Stimulated activated CD4-positive, alpha-beta T cell treated with anti-CD3 and anti-CD28 coated beads, Interleukin-2, amount 100 ng/mL, for 4 hours (primary cell): ENCODE measurements around the gene OTX1.
"Not testable (repeated sequence)": the region's sequence is repeated elsewhere in the genome, so short reads cannot be mapped to it uniquely, and the experiment has no call there.

Experiments
- DNase-seq: peaks from one replicate; pipeline ENCODE4 v3.0.0-alpha.2; 2020; ENCODE audit warnings: low read depth

OTX1 gene

DNA sequence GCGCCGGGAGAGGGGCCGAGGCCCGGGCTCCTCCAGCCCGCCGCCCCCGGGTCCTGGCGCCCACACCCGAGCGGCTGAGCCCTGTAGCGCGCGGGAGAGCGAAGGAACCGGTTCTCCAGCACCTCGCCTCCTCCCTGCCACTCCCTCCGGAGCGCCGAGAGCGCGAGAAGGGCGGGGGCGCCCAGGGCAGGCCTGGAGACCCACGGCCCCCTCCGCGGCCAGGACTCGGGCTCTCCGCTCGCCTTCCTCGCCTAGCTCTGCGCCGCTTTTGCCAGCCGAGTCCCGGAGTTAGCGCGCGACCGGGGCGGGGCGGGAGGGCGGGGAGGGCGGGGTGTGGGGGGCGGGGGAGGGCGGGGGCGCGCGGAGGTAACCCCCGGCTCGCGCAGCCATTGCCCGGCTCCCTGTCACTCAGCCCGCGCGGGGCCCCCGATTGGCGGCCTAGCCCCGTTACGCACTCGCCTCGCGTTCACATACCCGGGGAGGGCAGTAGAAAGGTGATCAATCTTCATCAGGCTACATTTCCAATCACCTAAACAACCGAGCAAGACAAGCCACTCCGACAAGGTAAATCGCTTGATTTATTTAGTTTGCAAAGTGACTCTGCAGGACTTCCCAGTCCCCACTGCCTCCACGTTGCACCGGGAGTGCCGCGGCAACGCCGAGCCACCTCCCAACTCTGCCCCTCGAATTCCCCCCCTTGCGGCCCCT is at the start of gene OTX1:
OTX1 (plus strand) TSS at position 497 of the 708 bp plus-strand sequence. CDS start 2,161 bp downstream, outside the sequence.
- DNase-seq, result peak; percentile 22

DNA sequence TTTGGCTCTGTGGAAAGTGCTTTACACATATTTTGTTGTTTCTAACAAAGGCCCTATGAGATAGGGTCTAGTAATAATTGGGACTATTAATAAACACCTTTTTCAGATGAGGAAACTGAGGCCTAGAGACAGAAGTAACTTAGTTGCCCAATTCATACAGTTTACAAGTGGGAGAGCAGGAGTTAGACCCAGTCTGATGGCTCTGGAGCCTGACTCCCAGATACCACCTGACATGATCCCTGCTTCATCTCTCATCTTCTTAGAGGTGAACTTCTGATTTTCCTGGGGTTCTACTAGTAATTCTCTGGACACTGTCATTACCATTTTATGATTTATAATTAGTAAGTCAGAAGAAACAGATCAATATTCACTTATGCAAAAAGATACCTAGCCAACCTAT is 49.1 kb upstream of the OTX1 start:
- DNase-seq, result no peak

DNA sequence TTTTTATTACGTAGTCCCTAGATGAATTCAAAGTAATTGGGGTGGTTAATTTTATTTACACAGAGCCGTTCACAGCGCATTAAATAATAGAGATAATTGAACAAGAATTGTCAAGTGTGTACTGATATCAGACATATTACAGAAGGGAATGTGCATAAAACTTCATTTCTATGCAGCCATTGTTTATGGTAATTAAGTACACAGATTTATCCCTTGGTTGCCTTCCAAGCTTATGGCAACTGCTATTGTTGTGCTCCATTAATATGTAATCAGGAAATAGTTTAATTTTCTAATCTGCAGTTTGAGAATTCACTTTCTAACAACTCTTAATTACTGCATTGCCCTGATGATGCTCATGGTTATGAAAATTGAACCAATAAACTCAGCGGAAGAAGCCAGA is 47.3 kb upstream of the OTX1 start:
- no peak for DNase-seq

GRCh38 chr2:63007813-63008458 is 42.7 kb upstream of the OTX1 start:
- no peak for DNase-seq

GRCh38 chr2:63008838-63009237 is 41.8 kb upstream of the OTX1 start:
- no peak for DNase-seq

GRCh38 chr2:63009490-63009889 is 41.1 kb upstream of the OTX1 start:
- DNase-seq, result no peak

DNA sequence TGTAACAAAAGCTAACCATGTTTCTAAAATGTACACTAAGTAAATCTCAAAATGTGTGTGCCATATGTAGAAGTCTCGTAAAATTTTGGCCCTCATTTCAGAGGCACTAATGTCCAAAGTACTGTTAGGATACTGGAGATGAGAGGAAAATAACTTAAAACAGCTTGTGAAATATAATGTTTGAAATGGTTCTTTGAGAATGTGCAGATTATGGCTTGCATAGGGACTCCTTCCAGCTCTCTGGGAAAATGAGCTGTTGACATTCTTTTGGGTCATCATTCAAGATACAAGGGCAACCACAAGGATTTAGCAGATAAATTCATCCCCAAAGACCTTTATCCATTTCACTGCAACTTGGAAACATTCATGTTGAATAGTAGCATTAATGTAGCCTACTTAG is 38.1 kb upstream of the OTX1 start:
- no peak for DNase-seq

- no peak for DNase-seq
These were observed 37.2 kb upstream of the OTX1 start for GRCh38 chr2:63013438-63013837.

GRCh38 chr2:63015389-63015788 is 35.2 kb upstream of the OTX1 start:
- DNase-seq, result no peak

- no peak for DNase-seq
These were observed 32.2 kb upstream of the OTX1 start for GRCh38 chr2:63018439-63018838.

- DNase-seq, result not testable (repeated sequence)
These were observed 30.9 kb upstream of the OTX1 start for GRCh38 chr2:63019686-63020085.

- DNase-seq, result no peak
These were observed 27.2 kb upstream of the OTX1 start for GRCh38 chr2:63023444-63023843.

DNA sequence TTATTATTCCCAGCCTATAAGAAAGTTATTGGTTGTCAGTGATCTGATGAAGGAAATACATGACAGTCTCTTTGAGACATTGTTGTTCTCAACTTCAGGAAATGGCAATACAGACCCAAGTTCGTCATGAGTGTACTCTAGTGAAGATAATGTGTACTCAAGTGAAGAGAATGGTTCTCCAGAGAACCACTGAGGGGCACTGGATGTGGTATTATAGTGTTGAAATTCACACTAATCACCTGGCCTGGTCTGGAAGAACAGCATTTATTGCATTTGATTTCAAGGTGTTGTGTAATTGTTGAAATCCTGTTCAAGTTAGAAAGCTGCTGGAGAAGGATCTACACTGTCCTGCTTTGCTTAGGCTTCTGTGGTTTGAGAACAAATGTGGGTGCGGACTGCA is 23.4 kb upstream of the OTX1 start:
- no peak for DNase-seq

DNA sequence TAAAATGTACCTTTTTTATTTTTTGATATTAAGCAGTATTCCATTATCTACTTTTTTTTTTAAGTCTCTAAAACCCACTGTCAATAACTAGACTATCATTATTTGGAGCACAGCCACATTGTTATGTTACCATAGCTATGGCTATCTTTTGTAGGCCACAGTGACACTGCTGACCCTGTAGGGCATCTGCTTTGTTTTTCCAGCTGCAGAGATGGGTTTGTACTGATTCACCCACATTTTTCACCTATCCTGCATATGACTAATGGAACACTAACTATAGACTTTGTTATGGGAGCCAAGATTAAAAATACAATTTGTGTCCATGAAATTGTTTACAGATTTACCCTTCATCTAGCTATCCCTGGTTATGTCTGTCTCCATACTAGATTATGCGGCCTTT is 21.6 kb upstream of the OTX1 start:
- no peak for DNase-seq

DNA sequence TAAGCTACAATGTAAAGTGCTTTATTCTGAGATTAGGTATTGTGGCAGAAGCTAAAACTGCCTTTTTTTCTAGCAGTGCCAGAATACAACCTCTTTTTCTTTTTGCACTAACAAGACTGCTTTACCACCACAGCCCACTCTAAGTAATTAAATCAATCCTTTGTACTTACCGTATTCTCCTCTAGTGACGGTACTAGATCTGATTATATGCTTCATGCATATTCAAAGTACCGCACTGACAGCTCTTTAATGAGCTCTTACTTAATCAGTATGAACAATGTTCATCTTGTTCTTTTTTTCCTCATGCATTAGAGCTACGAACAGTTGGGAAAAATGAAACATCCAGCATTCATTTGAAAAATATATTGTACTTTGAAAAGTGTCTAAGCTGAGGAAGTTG is 16.1 kb upstream of the OTX1 start:
- no peak for DNase-seq

DNA sequence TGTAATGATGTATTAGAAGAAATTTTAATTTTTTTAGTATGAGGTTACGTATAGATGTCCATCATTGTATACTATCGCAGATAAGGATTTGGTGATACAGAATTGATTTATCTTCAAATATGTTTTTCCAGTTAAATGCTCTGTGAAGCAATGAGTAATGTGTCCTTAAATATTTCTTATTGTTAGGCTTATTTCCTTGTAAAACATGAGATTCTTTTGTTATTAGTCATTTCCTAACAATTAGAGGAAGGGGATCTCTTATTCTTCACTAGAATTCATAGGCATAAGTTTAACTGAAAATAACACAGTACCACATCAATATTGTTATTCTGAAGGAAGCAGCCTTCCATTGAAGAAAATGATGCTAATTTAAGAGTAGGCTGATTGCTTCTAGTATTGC is 15.5 kb upstream of the OTX1 start:
- no peak for DNase-seq

GRCh38 chr2:63035660-63036059 is 15.0 kb upstream of the OTX1 start:
- DNase-seq, result no peak

- DNase-seq, result no peak
These were observed 12.6 kb upstream of the OTX1 start for GRCh38 chr2:63038034-63038433.

- DNase-seq, result no peak
These were observed 10.0 kb upstream of the OTX1 start for GRCh38 chr2:63040586-63040985.

- DNase-seq, result no peak
These were observed 9.0 kb upstream of the OTX1 start for GRCh38 chr2:63041592-63041991.

DNA sequence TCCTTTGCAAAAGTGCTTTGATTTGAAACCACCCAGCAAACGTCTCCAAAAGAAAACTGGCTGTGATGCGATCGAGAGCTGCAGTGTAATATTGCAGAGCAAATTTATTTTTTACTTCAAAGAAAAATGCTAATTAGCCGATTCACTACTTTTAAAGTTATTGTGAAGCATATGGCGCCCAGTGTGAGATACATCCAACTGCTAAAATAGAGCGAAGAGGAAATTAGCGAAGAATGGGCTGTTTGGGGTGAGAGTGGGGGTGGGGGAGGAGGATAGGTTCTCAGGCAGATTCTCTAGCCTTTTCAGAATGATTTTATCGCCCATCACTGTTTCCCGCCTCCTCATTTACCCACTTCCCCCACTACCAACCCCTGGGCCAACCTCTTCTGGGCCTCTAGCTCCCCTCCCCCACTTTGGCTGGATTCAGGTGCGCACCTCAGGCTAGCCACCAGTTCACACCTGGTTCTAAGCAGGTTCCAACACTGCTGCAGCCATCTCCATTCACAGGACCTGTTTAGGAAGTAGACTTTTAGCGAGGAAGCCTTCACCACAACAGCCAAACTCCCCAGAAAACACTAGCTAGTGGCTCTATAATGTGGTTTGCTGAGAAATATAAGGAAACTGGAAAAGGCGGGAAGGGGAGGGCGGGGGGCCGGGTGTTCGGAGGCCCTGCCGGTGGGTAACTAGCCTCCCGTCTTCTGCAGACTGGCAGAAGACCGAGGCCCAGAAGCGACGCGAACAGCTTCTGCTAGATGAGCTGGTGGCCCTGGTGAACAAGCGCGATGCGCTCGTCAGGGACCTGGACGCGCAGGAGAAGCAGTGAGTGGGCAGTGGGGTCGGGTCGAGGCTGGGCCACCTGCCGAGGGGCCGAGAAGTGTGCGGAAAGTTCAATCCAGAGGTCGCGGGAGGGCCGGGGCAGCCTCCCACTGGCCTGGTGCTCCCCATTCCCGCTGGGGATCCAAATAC is 6.0 kb upstream of the OTX1 start:
- no peak for DNase-seq

- DNase-seq, result no peak
These were observed 4.1 kb upstream of the OTX1 start for GRCh38 chr2:63046552-63046951.

DNA sequence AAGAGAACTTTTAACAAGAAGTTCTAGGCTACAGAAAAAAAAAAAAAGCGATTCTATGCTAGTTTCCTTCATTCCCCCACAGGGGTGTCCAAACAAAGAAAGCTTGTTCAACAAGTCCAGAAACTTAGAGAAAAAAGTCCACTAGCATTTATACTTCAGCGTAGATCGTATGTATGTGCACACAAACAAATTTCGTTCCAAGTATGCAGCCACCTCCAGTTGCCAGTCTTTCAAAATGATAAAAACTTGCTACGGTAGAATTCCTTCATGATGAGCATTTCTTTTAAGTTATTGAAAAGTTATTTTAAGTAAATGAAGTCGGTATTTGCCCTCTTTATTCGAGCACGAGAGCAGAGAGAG is 3.7 kb upstream of the OTX1 start:
- DNase-seq, result no peak
